Tibial nerve (tissue), 4 donors: ENCODE measurements around the gene SLC5A1.

Source experiments
- EP300 ChIP-seq, 2 donors: sonication (generic); formaldehyde crosslinking; IDR thresholded peaks; one replicate each; pipeline ENCODE4 v1.6.1; 2017; ENCODE audit warnings: antibody characterized with exemption in 2 of 2, mild to moderate bottlenecking in 1 of 2
- TF ChIP-seq, protein P1 (sequence below), 5 experiments: fragments of 200-600 bp in 3 of 5; fragments of 450-650 bp in 2 of 5; sonication (generic) in 3 of 5; IDR thresholded peaks; one replicate each; pipeline ENCODE4 v1.5.1; 2016 to 2019; ENCODE audit warnings: antibody characterized with exemption in 5 of 5, mild to moderate bottlenecking in 3 of 5, moderate library complexity in 2 of 5

DNA sequence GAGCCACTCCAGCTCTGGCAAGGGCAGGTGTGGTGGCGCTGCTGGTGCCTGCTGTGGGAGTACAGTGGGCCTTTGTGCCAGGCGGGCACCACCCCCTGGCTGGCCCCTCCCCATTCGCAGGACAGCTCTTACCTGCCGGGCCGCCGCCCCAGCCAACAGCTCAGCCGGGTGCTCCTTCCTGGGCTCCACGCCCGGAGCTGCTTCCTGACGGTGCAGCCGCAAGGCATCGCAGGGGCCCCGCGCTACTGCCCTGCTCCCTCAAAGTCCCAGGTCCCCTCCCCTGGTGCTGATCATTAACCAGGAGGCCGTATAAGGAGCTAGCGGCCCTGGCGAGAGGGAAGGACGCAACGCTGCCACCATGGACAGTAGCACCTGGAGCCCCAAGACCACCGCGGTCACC, at the start of gene SLC5A1:
- TF ChIP-seq, protein P1, sequence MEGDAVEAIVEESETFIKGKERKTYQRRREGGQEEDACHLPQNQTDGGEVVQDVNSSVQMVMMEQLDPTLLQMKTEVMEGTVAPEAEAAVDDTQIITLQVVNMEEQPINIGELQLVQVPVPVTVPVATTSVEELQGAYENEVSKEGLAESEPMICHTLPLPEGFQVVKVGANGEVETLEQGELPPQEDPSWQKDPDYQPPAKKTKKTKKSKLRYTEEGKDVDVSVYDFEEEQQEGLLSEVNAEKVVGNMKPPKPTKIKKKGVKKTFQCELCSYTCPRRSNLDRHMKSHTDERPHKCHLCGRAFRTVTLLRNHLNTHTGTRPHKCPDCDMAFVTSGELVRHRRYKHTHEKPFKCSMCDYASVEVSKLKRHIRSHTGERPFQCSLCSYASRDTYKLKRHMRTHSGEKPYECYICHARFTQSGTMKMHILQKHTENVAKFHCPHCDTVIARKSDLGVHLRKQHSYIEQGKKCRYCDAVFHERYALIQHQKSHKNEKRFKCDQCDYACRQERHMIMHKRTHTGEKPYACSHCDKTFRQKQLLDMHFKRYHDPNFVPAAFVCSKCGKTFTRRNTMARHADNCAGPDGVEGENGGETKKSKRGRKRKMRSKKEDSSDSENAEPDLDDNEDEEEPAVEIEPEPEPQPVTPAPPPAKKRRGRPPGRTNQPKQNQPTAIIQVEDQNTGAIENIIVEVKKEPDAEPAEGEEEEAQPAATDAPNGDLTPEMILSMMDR (IDR thresholded peaks at IDR 0.05), result no peak
- TF ChIP-seq EP300 (IDR thresholded peaks at IDR 0.05), result no peak
